T-cell (primary cell): ENCODE results near the gene RNASEH1. TPM values are rescaled to one million over a fixed set of nuclear protein-coding genes. Genes with fewer than 3 reads are reported as not detected.

Experiments
- ATAC-seq, 4 experiments: fragments of 200-7000 bp in 3 of 4; fragments of 150-1000 bp in 1 of 4; cut with Tn5 transposase; replicated peaks in 1 of 4; 1 replicate in 3 of 4; 2 replicates in 1 of 4; pipeline ENCODE4 v1.10.0; 2021; ENCODE audit warnings: moderate library complexity in 3 of 4, mild to moderate bottlenecking in 2 of 4, moderate number of reproducible peaks in 1 of 4
- CTCF ChIA-PET, 2 donors: fragments of 300-600 bp; sonication (Branson Sonifier 250); formaldehyde crosslinking; loops; one replicate each; lab custom pipeline; 2022; ENCODE audit warnings: antibody characterized with exemption in 2 of 2; lab: Charles Lee
- POLR2A ChIA-PET, 2 donors: fragments of 300-600 bp; sonication (Branson Sonifier 250); formaldehyde crosslinking; loops; one replicate each; lab custom pipeline; 2022; ENCODE audit warnings: antibody characterized with exemption in 2 of 2; lab: Charles Lee
- DNase-seq, 35 experiments: peaks; one replicate each; pipeline versions ENCODE4 v3.0.0 to v3.0.0-alpha.2; 2013 to 2023
- H3K27ac ChIP-seq: one replicate; pipeline ENCODE4 v1.5.1; 2013; ENCODE audit warnings: low read length
- H3K27me3 ChIP-seq, 2 experiments: replicated peaks in 1 of 2; 1 replicate in 1 of 2; 2 replicates in 1 of 2; pipeline versions ENCODE4 v1.6.1 to v1.7.0; 2013; ENCODE audit warnings: low read length in 1 of 2, mixed read lengths in 1 of 2; ENCODE audit not compliant: control insufficient read depth in 2 of 2, insufficient read depth in 2 of 2; ENCODE audit errors: extremely low read depth in 1 of 2
- H3K36me3 ChIP-seq, 2 donors: 1 replicate in 1 of 2; 2 replicates in 1 of 2; pipeline versions ENCODE4 v1.6.1 to v1.7.0; 2013; ENCODE audit warnings: low read length in 1 of 2; ENCODE audit not compliant: control insufficient read depth in 2 of 2, insufficient read depth in 1 of 2; ENCODE audit errors: extremely low read depth in 1 of 2
- H3K4me1 ChIP-seq, 2 experiments: 1 replicate in 1 of 2; 2 replicates in 1 of 2; pipeline versions ENCODE4 v1.6.1 to v1.7.0; 2013; ENCODE audit warnings: low read length in 2 of 2, mixed read lengths in 1 of 2; ENCODE audit not compliant: insufficient read depth in 2 of 2, control insufficient read depth in 1 of 2; ENCODE audit errors: extremely low read depth in 1 of 2
- H3K4me3 ChIP-seq, 2 donors: 1 replicate in 1 of 2; 2 replicates in 1 of 2; pipeline versions ENCODE4 v1.5.1 to v1.7.0; 2013; ENCODE audit warnings: mild to moderate bottlenecking in 2 of 2, low read length in 1 of 2, moderate library complexity in 1 of 2; ENCODE audit not compliant: control insufficient read depth in 1 of 2; ENCODE audit errors: extremely low read depth in 1 of 2
- H3K9me3 ChIP-seq: 2 replicates; pipeline ENCODE4 v1.7.0; 2013
- H3K27ac Mint-ChIP-seq, 2 donors: one replicate each; pipeline ENCODE4 v1.8.0; 2020 to 2021; ENCODE audit warnings: mild to moderate bottlenecking in 2 of 2, mixed read lengths in 2 of 2
- H3K27me3 Mint-ChIP-seq, 2 donors: one replicate each; pipeline ENCODE4 v1.8.0; 2021 to 2022; ENCODE audit warnings: mixed read lengths in 2 of 2
- H3K36me3 Mint-ChIP-seq: one replicate; pipeline ENCODE4 v1.8.0; 2021; ENCODE audit warnings: mixed read lengths
- H3K4me1 Mint-ChIP-seq, 3 donors: one replicate each; pipeline ENCODE4 v1.8.0; 2020 to 2022; ENCODE audit warnings: mixed read lengths in 3 of 3, mild to moderate bottlenecking in 1 of 3
- H3K4me3 Mint-ChIP-seq, 3 donors: one replicate each; pipeline ENCODE4 v1.8.0; 2020 to 2022; ENCODE audit warnings: mild to moderate bottlenecking in 3 of 3, mixed read lengths in 3 of 3, moderate library complexity in 3 of 3
- H3K9me3 Mint-ChIP-seq, 3 donors: one replicate each; pipeline ENCODE4 v1.8.0; 2020 to 2022; ENCODE audit warnings: mixed read lengths in 3 of 3
- WGBS: methylation state at CpG from one replicate; pipeline ENCODE4 v1.1.5; 2013; ENCODE audit warnings: missing lambda C conversion rate; ENCODE audit not compliant: insufficient coverage; 5-methylcytosine and 5-hydroxymethylcytosine counted together
- total RNA-seq, 35 experiments: library from RNA in 6 of 35; stranded (reverse) in 6 of 35; fragments of 120-200 nt in 1 of 35; gene quantifications; one replicate each; pipeline versions ENCODE4 v1.2.1 to v1.2.4 and lab custom pipeline; 2013 to 2026

The RNASEH1 gene
- total RNA-seq, 5 donors from 2014 or later (not counting 1 experiment from before 2014, with no cell fraction given): 24.1 to 28.4 (median 25.2) TPM

- WGBS: 94% methylated on average over 2 of the region's 6 CpGs
- Histone ChIP-seq H3K4me1 (no peaks in the 10 kb centered on the region), H3K4me3 (no peak overlapping the region), H3K27ac (no peak overlapping the region), H3K27me3 (no peaks in the 10 kb centered on the region), H3K9me3 (no peaks in the 10 kb centered on the region), H3K36me3 (peaks cover 3 to 8% of the 10 kb centered on the region in 2 donors)
- no peak overlapping the region for H3K27ac Mint-ChIP-seq
- no peaks in the 10 kb centered on the region for H3K27me3 Mint-ChIP-seq
- H3K4me1 Mint-ChIP-seq: peaks cover 0 to 2% (median 2%) of the 10 kb centered on the region in 3 donors
- ChIA-PET POLR2A (no interaction called here), CTCF (no interaction called here)
- H3K4me3 Mint-ChIP-seq: no peak overlapping the region
- no peaks in the 10 kb centered on the region for H3K9me3 Mint-ChIP-seq
- ATAC-seq (no peak), DNase-seq (no peak)
- H3K36me3 Mint-ChIP-seq: peaks cover 3% of the 10 kb centered on the region
Measured at GRCh38 chr2:3565117-3565516, 7.0 kb upstream of the RNASEH1 start.

GRCh38 chr2:3563521-3563976 is 5.4 kb upstream of the RNASEH1 start:
- Histone ChIP-seq H3K4me1 (peaks cover 6% of the 10 kb centered on the region in 2 experiments), H3K27ac (no peak overlapping the region), H3K9me3 (no peaks in the 10 kb centered on the region), H3K4me3 (no peak overlapping the region), H3K27me3 (no peaks in the 10 kb centered on the region), H3K36me3 (peaks cover 3 to 8% of the 10 kb centered on the region in 2 donors)
- WGBS: 86% methylated on average over 4 of the region's 5 CpGs
- Mint-ChIP-seq H3K4me3 (no peak overlapping the region), H3K27me3 (no peaks in the 10 kb centered on the region), H3K36me3 (peaks cover 6% of the 10 kb centered on the region), H3K27ac (no peak overlapping the region), H3K9me3 (no peaks in the 10 kb centered on the region), H3K4me1 (peaks cover 6 to 12% (median 8%) of the 10 kb centered on the region in 3 donors)
- CTCF ChIA-PET: no interaction called here
- DNase-seq: no peak
- POLR2A ChIA-PET: interaction anchor here (0.5 to 1.1 kb wide), 2 partner anchors 17 to 44 kb away, joined by 3 to 4 read pairs; no protein-coding TSS in a partner anchor
- no peak for ATAC-seq

- H3K4me1 Mint-ChIP-seq: peaks cover 19 to 38% (median 33%) of the 10 kb centered on the region in 3 donors
- ATAC-seq (peak in 3 of 4 experiments; percentile 22), DNase-seq (peak in 4 of 35 experiments; percentile 4 to 26 (median 9))
- peak overlapping the region; percentile 84 to 90 (median 87) for H3K4me3 Mint-ChIP-seq
- peak overlapping the region; percentile 92 for H3K27ac ChIP-seq
- ChIA-PET POLR2A (interaction anchor here in 1 of 2 donors (1.0 to 1.3 kb wide), 3 partner anchors 19 to 179 kb away, joined by 3 to 7 read pairs (median 4); no protein-coding TSS in a partner anchor), CTCF (interaction anchor here in 1 of 2 donors (1.2 to 1.3 kb wide), 3 partner anchors 17 to 38 kb away, joined by 3 to 10 read pairs (median 4); partner anchors contain the start of genes ADI1 and RPS7)
- no peaks in the 10 kb centered on the region for H3K9me3 ChIP-seq
- H3K36me3 Mint-ChIP-seq: peaks cover 30% of the 10 kb centered on the region
- H3K27ac Mint-ChIP-seq: peak overlapping the region; percentile 83 to 92
- 0% methylated on average over 37 of the region's 40 CpGs for WGBS
- peak overlapping the region; percentile 76 to 98 for H3K4me3 ChIP-seq
- H3K27me3 Mint-ChIP-seq: no peaks in the 10 kb centered on the region
- H3K36me3 ChIP-seq: peaks cover 4 to 35% of the 10 kb centered on the region in 2 donors
- no peaks in the 10 kb centered on the region for H3K27me3 ChIP-seq
- H3K4me1 ChIP-seq: peaks cover 14 to 15% of the 10 kb centered on the region in 2 experiments
- H3K9me3 Mint-ChIP-seq: no peaks in the 10 kb centered on the region
Measured at GRCh38 chr2:3557639-3558204, 411 bp downstream of the RNASEH1 start.

- DNase-seq (no peak), ATAC-seq (no peak)
- Mint-ChIP-seq H3K36me3 (peaks cover 51% of the 10 kb centered on the region), H3K27ac (no peak overlapping the region), H3K4me1 (peaks cover 16 to 30% (median 27%) of the 10 kb centered on the region in 3 donors), H3K27me3 (no peaks in the 10 kb centered on the region), H3K9me3 (no peaks in the 10 kb centered on the region), H3K4me3 (no peak overlapping the region)
- POLR2A ChIA-PET: interaction anchor here in 1 of 2 donors (0.9 kb wide), 1 partner anchor 35 kb away, joined by 5 read pairs; no protein-coding TSS in a partner anchor
- Histone ChIP-seq H3K27ac (no peak overlapping the region), H3K4me3 (no peak overlapping the region), H3K27me3 (no peaks in the 10 kb centered on the region), H3K4me1 (peaks cover 12 to 13% of the 10 kb centered on the region in 2 experiments), H3K36me3 (peaks cover 8 to 62% of the 10 kb centered on the region in 2 donors), H3K9me3 (no peaks in the 10 kb centered on the region)
- CTCF ChIA-PET: no interaction called here
- WGBS: 100% methylated on average over 2 of the region's 10 CpGs
Measured at GRCh38 chr2:3553946-3554345, 4.2 kb downstream of the RNASEH1 start.

GRCh38 chr2:3547915-3548314 is 10.2 kb downstream of the RNASEH1 start:
- H3K9me3 ChIP-seq: no peaks in the 10 kb centered on the region
- CTCF ChIA-PET: no interaction called here
- Mint-ChIP-seq H3K27me3 (no peaks in the 10 kb centered on the region), H3K4me1 (peaks cover 0 to 6% (median 1%) of the 10 kb centered on the region in 3 donors), H3K9me3 (no peaks in the 10 kb centered on the region), H3K27ac (no peak overlapping the region), H3K4me3 (no peak overlapping the region), H3K36me3 (peaks cover 59% of the 10 kb centered on the region)
- ATAC-seq: no peak
- POLR2A ChIA-PET: interaction anchor here in 1 of 2 donors (0.7 kb wide), 1 partner anchor 19 kb away, joined by 3 read pairs; no protein-coding TSS in a partner anchor
- H3K27me3 ChIP-seq: no peaks in the 10 kb centered on the region
- no peak overlapping the region for H3K4me3 ChIP-seq
- no peak for DNase-seq
- peaks cover 14 to 94% of the 10 kb centered on the region in 2 donors for H3K36me3 ChIP-seq
- H3K4me1 ChIP-seq: no peaks in the 10 kb centered on the region
- H3K27ac ChIP-seq: no peak overlapping the region
- WGBS: 96% methylated on average over 2 of the region's 2 CpGs

GRCh38 chr2:3545788-3546478 is 12.2 kb downstream of the RNASEH1 start:
- H3K36me3 ChIP-seq: peaks cover 14 to 94% of the 10 kb centered on the region in 2 donors
- H3K9me3 Mint-ChIP-seq: no peaks in the 10 kb centered on the region
- POLR2A ChIA-PET: interaction anchor here in 1 of 2 donors (1.4 kb wide), 1 partner anchor 11 kb away, joined by 3 read pairs; no protein-coding TSS in a partner anchor
- H3K4me1 Mint-ChIP-seq: peaks cover 0 to 6% (median 0%) of the 10 kb centered on the region in 3 donors
- no peak overlapping the region for H3K27ac ChIP-seq
- no peaks in the 10 kb centered on the region for H3K4me1 ChIP-seq
- H3K27me3 ChIP-seq: no peaks in the 10 kb centered on the region
- CTCF ChIA-PET: no interaction called here
- ATAC-seq (no peak), DNase-seq (no peak)
- H3K9me3 ChIP-seq: no peaks in the 10 kb centered on the region
- WGBS: 97% methylated on average over 5 of the region's 10 CpGs
- H3K36me3 Mint-ChIP-seq: peaks cover 60% of the 10 kb centered on the region
- H3K27me3 Mint-ChIP-seq: no peaks in the 10 kb centered on the region
- H3K4me3 Mint-ChIP-seq: no peak overlapping the region
- no peak overlapping the region for H3K4me3 ChIP-seq
- no peak overlapping the region for H3K27ac Mint-ChIP-seq
